AG04449 (cell line): ENCODE results near the gene ADGRL4.
"Not testable (repeated sequence)": the region's sequence is repeated elsewhere in the genome, so short reads cannot be mapped to it uniquely, and the experiment has no call there.

Experiments
- CTCF ChIA-PET: fragments of 350-600 bp; formaldehyde crosslinking; extraction: SDS; loops from one replicate; lab custom pipeline; 2021; ENCODE audit warnings: antibody characterized with exemption; lab: Yijun Ruan, JAX
- POLR2A ChIA-PET: fragments of 400-600, 350-600 bp; formaldehyde crosslinking; extraction: SDS; loops from one replicate; lab custom pipeline; 2020; ENCODE audit warnings: antibody characterized with exemption, inconsistent platforms; lab: Yijun Ruan, JAX
- DNase-seq: peaks from one replicate; pipeline ENCODE4 v3.0.0-alpha.2; 2010; ENCODE audit warnings: low read depth, low spot score
- H3K4me3 ChIP-seq: 2 replicates; pipeline ENCODE4 v1.5.1; 2011; ENCODE audit warnings: low read depth, mild to moderate bottlenecking, control low read depth, low read length
- TF ChIP-seq, protein P1 (sequence below): IDR thresholded peaks from one replicate; pipeline ENCODE4 v1.5.1; 2011; ENCODE audit warnings: mild to moderate bottlenecking, moderate library complexity, low read length, control low read depth, inconsistent platforms; ENCODE audit not compliant: insufficient read depth; ENCODE audit errors: missing control alignments

ADGRL4 gene

GRCh38 chr1:78884685-78885452, 121.7 kb downstream of the ADGRL4 start:
- no peak for DNase-seq
- H3K4me3 ChIP-seq: no peak overlapping the region
- ChIA-PET CTCF (no interaction called here), POLR2A (no interaction called here)
- TF ChIP-seq, protein P1, sequence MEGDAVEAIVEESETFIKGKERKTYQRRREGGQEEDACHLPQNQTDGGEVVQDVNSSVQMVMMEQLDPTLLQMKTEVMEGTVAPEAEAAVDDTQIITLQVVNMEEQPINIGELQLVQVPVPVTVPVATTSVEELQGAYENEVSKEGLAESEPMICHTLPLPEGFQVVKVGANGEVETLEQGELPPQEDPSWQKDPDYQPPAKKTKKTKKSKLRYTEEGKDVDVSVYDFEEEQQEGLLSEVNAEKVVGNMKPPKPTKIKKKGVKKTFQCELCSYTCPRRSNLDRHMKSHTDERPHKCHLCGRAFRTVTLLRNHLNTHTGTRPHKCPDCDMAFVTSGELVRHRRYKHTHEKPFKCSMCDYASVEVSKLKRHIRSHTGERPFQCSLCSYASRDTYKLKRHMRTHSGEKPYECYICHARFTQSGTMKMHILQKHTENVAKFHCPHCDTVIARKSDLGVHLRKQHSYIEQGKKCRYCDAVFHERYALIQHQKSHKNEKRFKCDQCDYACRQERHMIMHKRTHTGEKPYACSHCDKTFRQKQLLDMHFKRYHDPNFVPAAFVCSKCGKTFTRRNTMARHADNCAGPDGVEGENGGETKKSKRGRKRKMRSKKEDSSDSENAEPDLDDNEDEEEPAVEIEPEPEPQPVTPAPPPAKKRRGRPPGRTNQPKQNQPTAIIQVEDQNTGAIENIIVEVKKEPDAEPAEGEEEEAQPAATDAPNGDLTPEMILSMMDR: no peak

DNA sequence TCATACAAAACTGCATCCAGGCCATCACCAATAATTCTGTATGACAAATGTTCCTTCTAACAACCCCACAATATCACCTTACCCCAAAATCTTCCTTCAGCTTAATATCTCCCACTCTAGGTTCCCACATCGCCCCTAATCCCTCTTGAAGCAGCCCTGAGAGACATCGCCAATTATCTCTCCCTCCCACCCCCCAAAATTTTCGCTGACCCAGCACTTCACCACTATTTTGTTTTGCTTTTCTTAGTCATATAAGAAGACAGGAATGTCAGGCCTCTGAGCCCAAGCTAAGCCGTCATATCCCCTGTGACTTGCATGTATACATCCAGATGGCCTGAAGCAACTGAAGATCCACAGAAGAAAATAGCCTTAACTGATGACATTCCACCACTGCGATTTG, 126.3 kb downstream of the ADGRL4 start:
- ChIA-PET POLR2A (no interaction called here), CTCF (interaction anchor here (1.4 kb wide), 1 partner anchor 11 kb away, joined by 3 read pairs; no protein-coding TSS in a partner anchor)
- TF ChIP-seq, protein P1: no peak
- no peak for DNase-seq
- no peak overlapping the region for H3K4me3 ChIP-seq

- CTCF ChIA-PET, POLR2A ChIA-PET, H3K4me3 ChIP-seq, DNase-seq: not testable (repeated sequence)
Measured at GRCh38 chr1:78875986-78876385, 130.5 kb downstream of the ADGRL4 start.

- CTCF ChIA-PET, POLR2A ChIA-PET, H3K4me3 ChIP-seq: not testable (repeated sequence)
- DNase-seq: peak; percentile 10
Measured at GRCh38 chr1:78872801-78873200, 133.7 kb downstream of the ADGRL4 start.

DNA sequence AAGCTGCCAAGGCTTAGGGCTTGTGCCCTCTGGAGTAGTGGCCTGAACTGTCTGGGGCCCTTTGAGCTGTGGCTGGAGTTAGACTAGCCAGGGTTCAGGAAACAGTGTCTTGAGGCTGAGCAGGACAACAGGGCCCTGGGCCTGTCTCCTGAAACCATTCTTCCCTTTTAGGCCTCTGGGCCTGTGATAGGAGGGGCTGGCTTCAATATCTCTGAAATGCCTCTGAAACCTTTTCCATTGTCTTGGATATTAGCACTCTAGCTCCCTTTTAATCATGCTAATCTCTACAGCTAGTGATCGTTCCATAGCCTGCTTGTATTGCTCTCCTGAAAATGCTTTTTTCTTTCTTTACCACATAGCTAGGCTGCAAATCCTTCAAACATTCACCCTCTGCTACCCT, 135.3 kb downstream of the ADGRL4 start:
- no peak for DNase-seq
- no peak overlapping the region for H3K4me3 ChIP-seq
- CTCF ChIA-PET: no interaction called here
- TF ChIP-seq, protein P1: no peak
- POLR2A ChIA-PET: no interaction called here

- DNase-seq: no peak
- TF ChIP-seq, protein P1: no peak
- ChIA-PET POLR2A (no interaction called here), CTCF (no interaction called here)
- no peak overlapping the region for H3K4me3 ChIP-seq
Measured at GRCh38 chr1:78869136-78869535, 137.4 kb downstream of the ADGRL4 start.

DNA sequence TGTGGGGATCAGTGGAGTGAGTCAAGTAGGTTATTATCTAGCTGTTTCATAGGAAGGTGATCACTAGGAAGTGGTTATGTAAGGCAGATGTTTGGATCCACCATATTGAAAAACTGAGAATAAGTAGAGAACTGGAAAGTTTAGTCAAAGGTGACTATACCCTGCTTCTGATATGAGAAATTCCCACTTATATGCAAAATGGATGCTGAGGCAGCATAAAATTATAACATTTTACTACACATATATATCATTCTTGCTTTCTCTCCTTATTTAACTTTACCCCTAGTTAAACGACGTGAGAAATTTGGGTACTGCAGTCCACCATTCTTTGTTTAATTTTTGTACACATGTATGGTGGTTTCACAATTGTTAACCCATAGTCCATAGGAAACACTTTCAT, 142.4 kb downstream of the ADGRL4 start:
- POLR2A ChIA-PET: no interaction called here
- TF ChIP-seq, protein P1: no peak
- DNase-seq: no peak
- no peak overlapping the region for H3K4me3 ChIP-seq
- CTCF ChIA-PET: no interaction called here
